ENCODE measurements around the gene PDIK1L.

PDIK1L gene

GRCh38 chr1:26158271-26158907 is 46.8 kb downstream of the PDIK1L start:
- DNase-seq, result no peak

- no peak for DNase-seq
Observed at GRCh38 chr1:26158908-26159742, 47.5 kb downstream of the PDIK1L start, which contains the start of gene FAM110D. FAM110D (plus strand) TSS chr1:26159079; CDS start chr1:26161292, 2,213 bp downstream.

GRCh38 chr1:26159743-26160039 is 48.1 kb downstream of the PDIK1L start:
- no peak for DNase-seq

- DNase-seq, result no peak
Observed at GRCh38 chr1:26160527-26161414, 49.1 kb downstream of the PDIK1L start.

- no peak for DNase-seq
Observed at GRCh38 chr1:26161415-26162219, 50.0 kb downstream of the PDIK1L start.

GRCh38 chr1:26162220-26162709 is 50.6 kb downstream of the PDIK1L start:
- DNase-seq, result no peak

GRCh38 chr1:26163684-26164035 is 52.0 kb downstream of the PDIK1L start:
- DNase-seq, result no peak

- DNase-seq, result no peak
Observed at GRCh38 chr1:26164036-26164860, 52.6 kb downstream of the PDIK1L start.

GRCh38 chr1:26164861-26165842 is 53.5 kb downstream of the PDIK1L start:
- DNase-seq, result no peak

GRCh38 chr1:26166719-26167281 is 55.2 kb downstream of the PDIK1L start:
- DNase-seq, result no peak

GRCh38 chr1:26168410-26169197 is 57.0 kb downstream of the PDIK1L start, which contains the start of gene C1orf232:
C1orf232 (minus strand) TSS chr1:26168963; CDS start chr1:26168499, 464 bp downstream.
- no peak for DNase-seq

GRCh38 chr1:26169198-26169554 is 57.6 kb downstream of the PDIK1L start:
- DNase-seq, result no peak

- no peak for DNase-seq
Observed at GRCh38 chr1:26169669-26170471, 58.2 kb downstream of the PDIK1L start, which contains the start of gene ZNF593. ZNF593 (plus strand) TSS chr1:26169908; CDS start chr1:26169984, 76 bp downstream.

GRCh38 chr1:26170472-26170821 is 58.8 kb downstream of the PDIK1L start:
- DNase-seq, result no peak

- DNase-seq, result no peak
Observed at GRCh38 chr1:26171084-26172072, 59.8 kb downstream of the PDIK1L start, which contains the start of gene ZNF593OS. ZNF593OS (minus strand) TSS chr1:26171832; CDS start chr1:26171661, 171 bp downstream.

Measured in SIG-M5 (cell line).